ENCODE data around the gene BTNL9. TPM values are rescaled to one million over a fixed set of nuclear protein-coding genes. Genes with fewer than 3 reads are reported as not detected.

Gene BTNL9
- total and polyA plus RNA-seq, 9 of the 15 experiments (the other 6 are each of a cell fraction or from before 2014, with no cell fraction given) = 3.7 to 86.7 (median 29.4) TPM

DNA sequence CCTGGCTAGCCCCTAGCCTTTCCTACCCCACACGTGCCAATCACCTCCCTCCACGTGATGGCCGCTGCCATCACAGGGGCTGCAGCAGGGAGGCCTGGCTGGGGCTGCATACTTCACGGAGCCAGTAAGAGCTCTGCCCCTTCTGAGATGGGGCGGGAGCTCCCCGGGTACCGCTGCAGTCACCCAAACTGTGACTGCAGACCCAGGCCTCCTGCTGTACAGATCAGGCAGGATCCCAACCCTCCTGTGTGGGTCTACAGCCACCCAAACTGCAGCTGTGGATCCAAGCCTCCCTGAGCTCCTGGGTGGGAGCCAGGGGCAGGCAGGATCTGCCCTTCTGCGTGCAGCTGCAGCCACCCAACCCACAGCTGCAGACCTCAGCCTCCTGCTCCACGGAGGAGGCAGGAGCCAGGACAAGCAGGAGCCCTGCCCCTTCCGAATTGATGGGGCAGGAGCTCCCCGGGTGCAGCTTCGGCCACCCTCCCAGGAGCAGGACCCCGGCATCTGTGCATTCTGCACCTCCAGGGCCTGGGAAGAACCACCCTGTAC, 3.2 kb upstream of the BTNL9 start:
- no peak for DNase-seq (ENCODE audit: extremely low read depth in 1 of 4, low spot score in 3 of 4)
- H3K9me1 ChIP-seq (ENCODE audit: control insufficient read depth, insufficient read depth, low read length) = no peaks in the 10 kb centered on the region
- POLR2A ChIA-PET = interaction anchor here (0.6 to 1.4 kb wide), 4 partner anchors 8 to 63 kb away, joined by 3 to 5 read pairs (median 4); no protein-coding TSS in a partner anchor
- no TSS peak for BruUV-seq (replicated peaks)
- in situ Hi-C loops (cut with MboI) (no loop called here), intact Hi-C loops (cut with micrococcal nuclease) (no loop called here)
- no peak overlapping the region for H3K27ac ChIP-seq (ENCODE audit: extremely low read depth, low read depth, low read length)
- no peak for ATAC-seq
- H3K79me2 ChIP-seq (ENCODE audit: control insufficient read depth, insufficient read depth, low read length) = no peaks in the 10 kb centered on the region
- H3K4me3 ChIP-seq = no peak overlapping the region
- H3K27me3 ChIP-seq (ENCODE audit: control insufficient read depth in 2 of 2, insufficient read depth in 2 of 2, low read length in 2 of 2) = no peaks in the 10 kb centered on the region; a peak in 1 of 5 replicates
- no peak for FAIRE-seq
- CTCF ChIA-PET (ENCODE audit: low intra/inter-chr PET ratio) = no interaction called here
- WGBS (ENCODE audit: insufficient coverage, low coverage, missing lambda C conversion rate) = 56% methylated on average over 12 of the region's 13 CpGs
- peak overlapping the region in 1 of 2 experiments; percentile 47; a peak in 1 of 4 replicates for H3K9ac ChIP-seq (ENCODE audit: insufficient read depth in 1 of 2, low read depth in 2 of 2, low read length in 2 of 2)
- H2AFZ ChIP-seq (ENCODE audit: low read depth, low read length) = peak overlapping the region; percentile 40; the same call in 1 of the 2 replicates
- H3K9me3 ChIP-seq (replicated peaks; ENCODE audit: control insufficient read depth, insufficient read depth, low read depth, low read length) = no peaks in the 10 kb centered on the region
- no peak for TF ChIP-seq SP2 (IDR thresholded peaks at IDR 0.05; ENCODE audit: extremely low read depth, low read depth, low read length, poor library complexity, severe bottlenecking)
- TF ChIP-seq RBFOX2 (IDR thresholded peaks at IDR 0.05; ENCODE audit: low read depth, low read length) = 0 out of 2 replicates have a peak, but pooled peaks have one; percentile 6
- no peaks in the 10 kb centered on the region for H4K20me1 ChIP-seq (replicated peaks; ENCODE audit: control insufficient read depth, insufficient read depth, low read length)
- no peak overlapping the region for H3K4me2 ChIP-seq (ENCODE audit: insufficient read depth, low read length)
- H3K36me3 ChIP-seq (ENCODE audit: control insufficient read depth, insufficient read depth, low read length) = no peaks in the 10 kb centered on the region
- H3K4me1 ChIP-seq (replicated peaks in 1 of 2; ENCODE audit: control insufficient read depth in 2 of 2, insufficient read depth in 2 of 2, low read length in 2 of 2) = peaks cover 0 to 13% of the 10 kb centered on the region in 2 experiments; a peak in 1 of 5 replicates

- Histone ChIP-seq H3K4me2 (ENCODE audit: insufficient read depth, low read length) (no peak overlapping the region), H3K27ac (ENCODE audit: extremely low read depth, low read depth, low read length) (no peak overlapping the region), H3K36me3 (ENCODE audit: control insufficient read depth, insufficient read depth, low read length) (no peaks in the 10 kb centered on the region), H3K27me3 (ENCODE audit: control insufficient read depth in 2 of 2, insufficient read depth in 2 of 2, low read length in 2 of 2) (peaks cover 0 to 4% of the 10 kb centered on the region in 2 experiments; a peak in 1 of 5 replicates), H3K9me3 (replicated peaks; ENCODE audit: control insufficient read depth, insufficient read depth, low read depth, low read length) (no peaks in the 10 kb centered on the region), H3K9me1 (ENCODE audit: control insufficient read depth, insufficient read depth, low read length) (no peaks in the 10 kb centered on the region), H4K20me1 (replicated peaks; ENCODE audit: control insufficient read depth, insufficient read depth, low read length) (no peaks in the 10 kb centered on the region), H3K4me3 (no peak overlapping the region), H3K79me2 (ENCODE audit: control insufficient read depth, insufficient read depth, low read length) (no peaks in the 10 kb centered on the region), H2AFZ (ENCODE audit: low read depth, low read length) (peak overlapping the region; percentile 40; the same call in 1 of the 2 replicates), H3K9ac (ENCODE audit: insufficient read depth in 1 of 2, low read depth in 2 of 2, low read length in 2 of 2) (peak overlapping the region in 1 of 2 experiments; percentile 35; a peak in 1 of 4 replicates), H3K4me1 (replicated peaks in 1 of 2; ENCODE audit: control insufficient read depth in 2 of 2, insufficient read depth in 2 of 2, low read length in 2 of 2) (peaks cover 0 to 13% of the 10 kb centered on the region in 2 experiments; a peak in 1 of 5 replicates)
- no TSS peak for BruUV-seq (replicated peaks)
- WGBS (ENCODE audit: insufficient coverage, low coverage, missing lambda C conversion rate) = 21% methylated on average over 4 of the region's 4 CpGs
- in situ Hi-C loops (cut with MboI) (no loop called here), intact Hi-C loops (cut with micrococcal nuclease) (no loop called here)
- ATAC-seq (peak; percentile 98), FAIRE-seq (peak; percentile 94), DNase-seq (ENCODE audit: extremely low read depth in 1 of 4, low spot score in 3 of 4) (peak; percentile 49 to 76 (median 64))
- ChIA-PET POLR2A (interaction anchor here (1.0 to 1.4 kb wide), 3 partner anchors 9 to 10 kb away, joined by 3 to 5 read pairs (median 4); no protein-coding TSS in a partner anchor), CTCF (ENCODE audit: low intra/inter-chr PET ratio) (no interaction called here)
- TF ChIP-seq SMARCA4 (IDR thresholded peaks at IDR 0.05) (no peak), SOX6 (IDR thresholded peaks at IDR 0.05) (no peak), NR1H2 (CRISPR knock-in tag; IDR thresholded peaks at IDR 0.05) (no peak), ZNF740 (CRISPR knock-in tag; IDR thresholded peaks at IDR 0.05) (no peak), ZNF740 (tag; IDR thresholded peaks at IDR 0.05) (no peak)
- TF ChIP-seq, protein P1, sequence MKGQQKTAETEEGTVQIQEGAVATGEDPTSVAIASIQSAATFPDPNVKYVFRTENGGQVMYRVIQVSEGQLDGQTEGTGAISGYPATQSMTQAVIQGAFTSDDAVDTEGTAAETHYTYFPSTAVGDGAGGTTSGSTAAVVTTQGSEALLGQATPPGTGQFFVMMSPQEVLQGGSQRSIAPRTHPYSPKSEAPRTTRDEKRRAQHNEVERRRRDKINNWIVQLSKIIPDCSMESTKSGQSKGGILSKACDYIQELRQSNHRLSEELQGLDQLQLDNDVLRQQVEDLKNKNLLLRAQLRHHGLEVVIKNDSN (CRISPR knock-in tag; IDR thresholded peaks at IDR 0.05) = no peak
Observed at GRCh38 chr5:181037365-181037861, 2.7 kb upstream of the BTNL9 start.
